Parathyroid adenoma (tissue), 2 donors: ENCODE measurements around the gene CLIC6.

Experiments
- H2AFZ ChIP-seq: fragments of 300-600 bp; sonication (generic); one replicate; pipeline ENCODE4 v1.7.0; 2017; ENCODE audit warnings: antibody characterized with exemption, mild to moderate bottlenecking
- H3K27ac ChIP-seq: fragments of 300-600 bp; sonication (generic); one replicate; pipeline ENCODE4 v1.7.0; 2017
- H3K27me3 ChIP-seq: fragments of 300-600 bp; sonication (generic); one replicate; pipeline ENCODE4 v1.7.0; 2017; ENCODE audit warnings: low read length; ENCODE audit not compliant: control insufficient read depth, insufficient read depth
- H3K36me3 ChIP-seq: fragments of 300-600 bp; sonication (generic); one replicate; pipeline ENCODE4 v1.7.0; 2017; ENCODE audit warnings: low read length; ENCODE audit not compliant: control insufficient read depth, insufficient read depth
- H3K4me1 ChIP-seq: fragments of 300-600 bp; sonication (generic); one replicate; pipeline ENCODE4 v1.7.0; 2017; ENCODE audit warnings: control low read depth
- H3K4me2 ChIP-seq: fragments of 300-600 bp; sonication (generic); one replicate; pipeline ENCODE4 v1.7.0; 2017; ENCODE audit warnings: low read length
- H3K4me3 ChIP-seq: fragments of 300-600 bp; sonication (generic); one replicate; pipeline ENCODE4 v1.7.0; 2017; ENCODE audit warnings: low read depth, low read length
- H3K79me2 ChIP-seq: fragments of 300-600 bp; sonication (generic); one replicate; pipeline ENCODE4 v1.7.0; 2017; ENCODE audit warnings: control low read depth
- H3K9ac ChIP-seq: fragments of 300-600 bp; sonication (generic); one replicate; pipeline ENCODE4 v1.7.0; 2017; ENCODE audit warnings: mild to moderate bottlenecking
- H3K9me3 ChIP-seq: fragments of 300-600 bp; sonication (generic); one replicate; pipeline ENCODE4 v1.7.0; 2017; ENCODE audit warnings: low read length; ENCODE audit not compliant: control insufficient read depth
- CTCF ChIP-seq: fragments of 300-600 bp; sonication (generic); IDR thresholded peaks from one replicate; pipeline ENCODE4 v1.7.0; 2017; ENCODE audit warnings: antibody characterized with exemption, mild to moderate bottlenecking
- donor health status: primary hyperparathyroidism.

The CLIC6 gene

DNA sequence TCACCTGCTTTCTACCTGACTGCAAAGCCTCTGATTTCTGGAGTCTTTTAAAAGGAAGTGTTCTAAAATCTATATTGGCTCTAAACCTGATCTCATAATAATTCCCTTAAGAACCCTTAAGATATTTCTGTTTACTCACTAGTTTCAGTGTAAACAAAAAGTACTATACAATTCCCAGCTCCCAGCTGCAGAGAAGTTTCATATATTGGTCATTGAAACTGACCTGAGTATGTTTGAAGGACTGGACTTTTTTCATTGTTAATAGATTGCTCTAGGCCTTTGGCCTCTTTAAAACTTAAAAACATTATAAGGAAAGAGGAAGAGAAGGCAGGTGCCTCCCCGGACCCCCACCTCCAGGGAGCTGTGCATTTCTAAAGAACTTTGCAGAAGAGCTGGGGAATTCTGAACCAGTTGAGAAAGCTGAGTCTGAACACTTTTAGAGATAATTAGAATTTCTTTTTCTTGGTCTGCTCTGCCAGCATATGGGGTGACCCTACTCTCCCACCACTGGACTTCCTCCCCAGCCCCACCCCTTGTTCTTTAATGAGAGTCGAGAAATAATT lies 23.7 kb downstream of the CLIC6 start:
- H3K4me1 ChIP-seq: no peaks in the 10 kb centered on the region
- no peak overlapping the region for H3K4me2 ChIP-seq
- no peak for TF ChIP-seq CTCF
- H3K27me3 ChIP-seq: no peaks in the 10 kb centered on the region
- no peak overlapping the region for H2AFZ ChIP-seq
- no peak overlapping the region for H3K27ac ChIP-seq
- no peaks in the 10 kb centered on the region for H3K9me3 ChIP-seq
- H3K4me3 ChIP-seq: no peak overlapping the region
- H3K9ac ChIP-seq: no peak overlapping the region
- no peaks in the 10 kb centered on the region for H3K79me2 ChIP-seq
- H3K36me3 ChIP-seq: no peaks in the 10 kb centered on the region

DNA sequence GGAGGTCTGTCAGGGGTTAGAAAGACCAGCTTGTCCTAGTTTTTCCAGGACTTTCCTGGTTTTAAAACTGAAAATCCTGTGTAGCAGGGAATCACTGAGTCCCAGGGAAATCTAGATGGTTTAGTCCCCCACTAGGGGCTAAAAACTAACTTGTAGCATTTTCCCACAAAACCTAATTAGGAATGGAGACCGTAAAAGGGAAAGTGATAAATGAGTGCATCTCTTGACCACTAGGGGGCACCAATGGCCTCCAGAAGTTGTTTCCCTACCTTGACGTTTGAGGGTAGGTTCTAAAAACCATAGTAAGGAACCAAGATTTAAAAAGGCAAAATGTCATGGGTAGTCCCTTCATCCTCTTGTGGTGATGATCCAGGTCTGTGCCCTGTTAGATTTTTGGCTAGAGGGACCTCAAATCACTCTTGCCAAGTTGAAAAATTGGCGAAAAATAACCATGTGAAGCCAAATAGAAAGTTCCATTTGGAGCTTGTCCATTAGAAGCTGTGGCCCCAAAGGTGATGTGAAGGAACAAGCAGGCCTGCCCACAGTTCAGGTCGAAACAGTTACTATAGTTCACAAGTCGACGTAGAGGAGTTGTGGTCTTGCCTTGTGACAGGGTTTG lies 24.5 kb downstream of the CLIC6 start:
- Histone ChIP-seq H2AFZ (no peak overlapping the region), H3K4me2 (no peak overlapping the region), H3K9ac (no peak overlapping the region), H3K36me3 (no peaks in the 10 kb centered on the region), H3K27me3 (no peaks in the 10 kb centered on the region), H3K79me2 (no peaks in the 10 kb centered on the region), H3K27ac (no peak overlapping the region), H3K4me1 (no peaks in the 10 kb centered on the region), H3K9me3 (no peaks in the 10 kb centered on the region), H3K4me3 (no peak overlapping the region)
- peak; percentile 57 for TF ChIP-seq CTCF

DNA sequence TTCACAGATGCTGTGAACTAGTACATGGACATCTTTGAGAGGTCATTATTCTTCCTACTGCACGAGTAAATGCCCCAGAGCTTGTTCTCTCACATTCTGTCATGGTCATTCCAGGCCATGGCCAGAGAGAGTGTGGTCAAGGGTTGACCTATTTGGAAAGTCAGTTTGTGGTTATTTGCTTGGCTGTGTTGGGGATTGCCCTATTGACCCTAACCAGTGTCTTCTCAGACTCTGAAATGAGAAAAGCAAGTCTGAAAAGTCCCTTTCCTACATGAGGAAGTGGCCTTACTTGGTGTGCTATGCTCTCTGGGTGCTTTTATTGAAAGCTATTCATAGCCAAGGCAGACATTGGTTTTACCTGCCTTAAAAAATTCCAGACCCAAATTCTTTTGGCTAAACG lies 26.6 kb downstream of the CLIC6 start:
- Histone ChIP-seq H3K79me2 (no peaks in the 10 kb centered on the region), H3K9ac (no peak overlapping the region), H3K9me3 (no peaks in the 10 kb centered on the region), H3K27ac (no peak overlapping the region), H3K4me3 (no peak overlapping the region), H3K36me3 (no peaks in the 10 kb centered on the region), H3K4me2 (no peak overlapping the region), H3K4me1 (no peaks in the 10 kb centered on the region), H2AFZ (no peak overlapping the region), H3K27me3 (no peaks in the 10 kb centered on the region)
- TF ChIP-seq CTCF: no peak

DNA sequence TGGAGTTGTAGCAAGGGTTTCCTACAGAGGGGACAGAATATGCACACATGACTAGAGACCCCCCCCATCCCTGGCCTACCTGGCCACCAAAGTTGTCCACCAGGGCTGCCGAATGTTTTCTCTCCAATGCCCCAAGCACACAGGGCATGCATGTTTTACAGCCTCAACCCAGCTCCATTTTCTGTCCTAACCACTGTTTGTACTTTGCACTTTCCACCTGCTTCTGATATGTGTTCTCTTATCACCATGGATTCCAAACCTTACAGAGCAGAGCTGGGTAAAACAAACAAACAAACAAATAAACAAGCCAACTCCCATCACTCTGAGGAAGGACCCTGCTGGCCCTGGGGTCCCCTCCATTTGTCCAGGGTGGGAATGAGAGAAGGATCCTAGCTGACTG lies 27.3 kb downstream of the CLIC6 start:
- no peak for TF ChIP-seq CTCF
- no peak overlapping the region for H2AFZ ChIP-seq

DNA sequence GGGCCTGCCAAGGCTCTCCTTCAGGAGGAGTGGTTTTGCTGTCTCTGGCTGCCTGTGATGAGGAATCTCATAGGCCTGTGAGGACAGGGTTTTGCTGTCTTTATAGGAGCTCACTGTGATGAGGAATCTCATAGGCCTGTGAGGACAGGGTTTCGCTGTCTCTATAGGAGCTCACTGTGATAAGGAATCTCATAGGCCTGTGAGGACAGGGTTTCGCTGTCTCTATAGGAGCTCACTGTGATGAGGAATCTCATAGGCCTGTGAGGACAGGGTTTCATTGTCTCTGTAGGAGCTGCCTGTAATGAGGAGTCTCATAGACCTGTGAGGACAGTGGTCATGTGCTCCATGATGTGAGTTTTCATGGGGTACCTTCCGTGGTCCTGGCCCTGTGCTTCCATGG lies 29.0 kb downstream of the CLIC6 start:
- H3K4me2 ChIP-seq: no peak overlapping the region
- no peaks in the 10 kb centered on the region for H3K9me3 ChIP-seq
- H3K4me1 ChIP-seq: no peaks in the 10 kb centered on the region
- H2AFZ ChIP-seq: no peak overlapping the region
- H3K79me2 ChIP-seq: no peaks in the 10 kb centered on the region
- H3K36me3 ChIP-seq: no peaks in the 10 kb centered on the region
- H3K4me3 ChIP-seq: no peak overlapping the region
- no peak for TF ChIP-seq CTCF
- H3K27me3 ChIP-seq: no peaks in the 10 kb centered on the region
- H3K27ac ChIP-seq: no peak overlapping the region
- no peak overlapping the region for H3K9ac ChIP-seq

More for the DNA sequence above, 27.3 kb downstream of the CLIC6 start:
- Histone ChIP-seq H3K79me2 (no peaks in the 10 kb centered on the region), H3K36me3 (no peaks in the 10 kb centered on the region), H3K27ac (no peak overlapping the region), H3K4me2 (no peak overlapping the region), H3K4me1 (no peaks in the 10 kb centered on the region), H3K4me3 (no peak overlapping the region), H3K9me3 (no peaks in the 10 kb centered on the region), H3K9ac (no peak overlapping the region), H3K27me3 (no peaks in the 10 kb centered on the region)
